Fibroblast of lung (primary cell): ENCODE measurements around the gene ZNF385B. TPM values are rescaled to one million over a fixed set of nuclear protein-coding genes. Genes with fewer than 3 reads are reported as not detected.

Source experiments
- DNase-seq, 2 donors: peaks; one replicate each; pipeline versions ENCODE4 v3.0.0 to v3.0.0-alpha.2; 2010; ENCODE audit warnings: low read depth in 2 of 2
- H2AFZ ChIP-seq: 2 replicates; pipeline ENCODE4 v1.5.1; 2012; ENCODE audit warnings: low read length, control low read depth, inconsistent platforms
- H3K27ac ChIP-seq: 2 replicates; pipeline ENCODE4 v1.5.1; 2011; ENCODE audit warnings: low read length, control low read depth; ENCODE audit not compliant: insufficient read depth
- H3K27me3 ChIP-seq: 2 replicates; pipeline ENCODE4 v1.5.1; 2011; ENCODE audit warnings: mild to moderate bottlenecking, low read length; ENCODE audit not compliant: control insufficient read depth, insufficient read depth
- H3K36me3 ChIP-seq: 2 replicates; pipeline ENCODE4 v1.5.1; 2011; ENCODE audit warnings: low read length; ENCODE audit not compliant: control insufficient read depth, insufficient read depth
- H3K4me1 ChIP-seq: 2 replicates; pipeline ENCODE4 v1.5.1; 2011; ENCODE audit warnings: low read length; ENCODE audit not compliant: control insufficient read depth, insufficient read depth; ENCODE audit errors: extremely low read depth
- H3K4me2 ChIP-seq: 2 replicates; pipeline ENCODE4 v1.5.1; 2011; ENCODE audit warnings: low read length, control low read depth; ENCODE audit not compliant: insufficient read depth; ENCODE audit errors: extremely low read depth
- H3K4me3 ChIP-seq, 4 experiments: fragments of 200-600 bp in 1 of 4; sonication (generic) in 1 of 4; replicated peaks in 1 of 4; 2 replicates each; pipeline ENCODE4 v1.5.1; 2011 to 2016; ENCODE audit warnings: low read length in 4 of 4, low read depth in 3 of 4, mild to moderate bottlenecking in 3 of 4, control low read depth in 2 of 4, inconsistent platforms in 1 of 4, mixed read lengths in 1 of 4; ENCODE audit not compliant: insufficient read depth in 1 of 4; ENCODE audit errors: control extremely low read depth in 1 of 4
- H3K79me2 ChIP-seq: 2 replicates; pipeline ENCODE4 v1.5.1; 2012; ENCODE audit warnings: mild to moderate bottlenecking, low read length, inconsistent platforms; ENCODE audit not compliant: control insufficient read depth, insufficient read depth
- H3K9ac ChIP-seq: 2 replicates; pipeline ENCODE4 v1.5.1; 2011; ENCODE audit warnings: mild to moderate bottlenecking, low read length, control low read depth; ENCODE audit not compliant: insufficient read depth
- H3K9me3 ChIP-seq: 2 replicates; pipeline ENCODE4 v1.5.1; 2012; ENCODE audit warnings: low read depth, low read length; ENCODE audit not compliant: control insufficient read depth, insufficient read depth
- H4K20me1 ChIP-seq: 2 replicates; pipeline ENCODE4 v1.5.1; 2011; ENCODE audit warnings: low read length; ENCODE audit not compliant: control insufficient read depth, insufficient read depth; ENCODE audit errors: extremely low read depth
- EZH2 ChIP-seq: IDR thresholded peaks from 2 replicates; pipeline ENCODE4 v1.5.1; 2012; ENCODE audit warnings: low read length, control low read depth, mild to moderate bottlenecking; ENCODE audit errors: missing control alignments
- polyA plus RNA-seq, 2 donors: library from polyadenylated mRNA; depleted of rRNA in 1 of 2; stranded (reverse) in 1 of 2; unstranded in 1 of 2; fragments of >200 nt; gene quantifications; 2 replicates each; pipeline ENCODE4 v1.2.1, GENCODE V29; 2011 to 2012; ENCODE audit warnings: missing spikeins in 1 of 2
- total RNA-seq: library from RNA; depleted of rRNA; stranded (reverse); fragments of >200 nt; gene quantifications from 2 replicates; pipeline ENCODE4 v1.2.1, GENCODE V29; 2014
- TF ChIP-seq, protein P1 (sequence below), 2 donors: IDR thresholded peaks in 1 of 2; conservative IDR thresholded peaks in 1 of 2; 1 replicate in 1 of 2; 2 replicates in 1 of 2; pipeline ENCODE4 v1.5.1; 2011 to 2012; ENCODE audit warnings: low read length in 2 of 2, control low read depth in 1 of 2, inconsistent platforms in 1 of 2, low read depth in 1 of 2, mild to moderate bottlenecking in 1 of 2

ZNF385B gene
- total and polyA plus RNA-seq, 2 donors (not counting 1 experiment from before 2014, with no cell fraction given), result 0.06 TPM; not detected in 1

DNA sequence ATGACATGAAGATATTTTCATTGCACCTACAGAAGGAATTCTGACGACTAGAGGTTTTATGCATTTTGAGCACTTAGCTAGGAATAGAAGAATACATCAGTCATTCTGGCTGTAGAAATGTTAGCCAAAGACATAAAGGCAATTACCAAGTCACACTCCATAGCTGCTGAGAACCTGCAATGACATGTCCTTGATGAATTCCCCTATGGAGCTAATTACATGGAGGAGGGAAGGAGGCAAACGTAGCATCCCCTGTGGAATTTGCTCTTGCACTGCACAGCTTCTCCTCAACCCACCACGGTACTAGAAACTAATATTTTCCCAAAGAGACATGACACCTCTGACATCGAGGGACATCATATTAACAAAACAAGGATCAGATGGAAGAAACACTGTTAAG is 422.8 kb downstream of the ZNF385B start:
- Histone ChIP-seq H3K36me3 (no peaks in the 10 kb centered on the region), H3K4me2 (no peak overlapping the region), H3K79me2 (no peaks in the 10 kb centered on the region), H2AFZ (no peak overlapping the region), H3K4me3 (no peak overlapping the region), H3K4me1 (no peaks in the 10 kb centered on the region), H3K9me3 (no peaks in the 10 kb centered on the region), H3K27ac (no peak overlapping the region), H3K27me3 (no peaks in the 10 kb centered on the region), H3K9ac (no peak overlapping the region), H4K20me1 (no peaks in the 10 kb centered on the region)
- TF ChIP-seq, protein P1, sequence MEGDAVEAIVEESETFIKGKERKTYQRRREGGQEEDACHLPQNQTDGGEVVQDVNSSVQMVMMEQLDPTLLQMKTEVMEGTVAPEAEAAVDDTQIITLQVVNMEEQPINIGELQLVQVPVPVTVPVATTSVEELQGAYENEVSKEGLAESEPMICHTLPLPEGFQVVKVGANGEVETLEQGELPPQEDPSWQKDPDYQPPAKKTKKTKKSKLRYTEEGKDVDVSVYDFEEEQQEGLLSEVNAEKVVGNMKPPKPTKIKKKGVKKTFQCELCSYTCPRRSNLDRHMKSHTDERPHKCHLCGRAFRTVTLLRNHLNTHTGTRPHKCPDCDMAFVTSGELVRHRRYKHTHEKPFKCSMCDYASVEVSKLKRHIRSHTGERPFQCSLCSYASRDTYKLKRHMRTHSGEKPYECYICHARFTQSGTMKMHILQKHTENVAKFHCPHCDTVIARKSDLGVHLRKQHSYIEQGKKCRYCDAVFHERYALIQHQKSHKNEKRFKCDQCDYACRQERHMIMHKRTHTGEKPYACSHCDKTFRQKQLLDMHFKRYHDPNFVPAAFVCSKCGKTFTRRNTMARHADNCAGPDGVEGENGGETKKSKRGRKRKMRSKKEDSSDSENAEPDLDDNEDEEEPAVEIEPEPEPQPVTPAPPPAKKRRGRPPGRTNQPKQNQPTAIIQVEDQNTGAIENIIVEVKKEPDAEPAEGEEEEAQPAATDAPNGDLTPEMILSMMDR (conservative IDR thresholded peaks at IDR 0.05 in 1 of 2, IDR thresholded peaks at IDR 0.05 in 1 of 2; ENCODE audit: low read depth in 1 of 2, low read length in 2 of 2), result no peak
- TF ChIP-seq EZH2, result no peak
- DNase-seq, result no peak

DNA sequence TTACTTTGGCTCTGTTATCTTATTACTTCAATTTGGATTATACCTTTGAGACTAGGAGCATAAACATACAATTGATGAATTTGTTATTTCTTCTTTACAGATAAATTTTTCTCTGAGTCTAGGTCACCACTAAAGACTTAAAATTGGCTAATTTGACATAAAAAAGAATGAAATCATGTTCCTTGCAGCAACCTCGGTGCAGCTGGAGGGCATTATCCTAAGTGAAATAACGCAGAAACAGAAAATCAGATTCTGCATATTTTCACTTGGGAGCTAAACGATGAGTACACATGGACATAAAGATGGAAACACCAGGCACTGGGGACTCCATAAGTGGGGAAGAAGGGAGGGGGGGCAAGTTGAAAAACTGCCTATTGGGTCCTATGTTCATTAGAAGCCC is 424.0 kb downstream of the ZNF385B start:
- no peak for DNase-seq

DNA sequence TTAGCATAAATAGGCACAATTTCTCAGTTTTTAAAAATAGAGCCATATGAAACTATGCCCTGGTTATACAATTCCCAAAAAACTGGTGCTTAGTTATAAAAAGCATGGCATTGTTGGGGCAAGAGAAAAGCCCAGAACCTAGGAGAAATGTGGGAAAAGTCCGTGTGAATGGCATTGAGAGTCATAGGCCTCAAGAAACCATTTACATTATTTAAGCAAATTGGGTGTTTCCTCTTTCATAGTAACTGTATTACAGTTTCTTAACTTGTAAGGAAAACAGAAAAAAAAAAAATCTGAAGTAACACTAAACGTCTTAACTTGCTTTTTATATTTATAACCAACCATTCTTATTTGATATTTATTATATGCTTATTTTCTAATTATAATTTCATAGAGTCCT is 425.8 kb downstream of the ZNF385B start:
- H4K20me1 ChIP-seq, result no peaks in the 10 kb centered on the region
- H3K4me3 ChIP-seq, result no peak overlapping the region
- no peak for DNase-seq
- no peak overlapping the region for H2AFZ ChIP-seq
- H3K4me2 ChIP-seq, result no peak overlapping the region
- H3K79me2 ChIP-seq, result no peaks in the 10 kb centered on the region
- no peaks in the 10 kb centered on the region for H3K4me1 ChIP-seq
- H3K9ac ChIP-seq, result no peak overlapping the region
- H3K9me3 ChIP-seq, result no peaks in the 10 kb centered on the region
- no peak for TF ChIP-seq EZH2
- TF ChIP-seq, protein P1 (conservative IDR thresholded peaks at IDR 0.05 in 1 of 2, IDR thresholded peaks at IDR 0.05 in 1 of 2; ENCODE audit: low read depth in 1 of 2, low read length in 2 of 2), result no peak
- no peak overlapping the region for H3K27ac ChIP-seq
- H3K36me3 ChIP-seq, result no peaks in the 10 kb centered on the region
- no peaks in the 10 kb centered on the region for H3K27me3 ChIP-seq

More for the DNA sequence above, 424.0 kb downstream of the ZNF385B start:
- Histone ChIP-seq H3K4me2 (no peak overlapping the region), H3K36me3 (no peaks in the 10 kb centered on the region), H4K20me1 (no peaks in the 10 kb centered on the region), H3K4me1 (no peaks in the 10 kb centered on the region), H3K9me3 (no peaks in the 10 kb centered on the region), H3K9ac (no peak overlapping the region), H3K4me3 (no peak overlapping the region), H3K27me3 (no peaks in the 10 kb centered on the region), H2AFZ (no peak overlapping the region), H3K79me2 (no peaks in the 10 kb centered on the region), H3K27ac (no peak overlapping the region)
- TF ChIP-seq EZH2, result no peak
- TF ChIP-seq, protein P1 (conservative IDR thresholded peaks at IDR 0.05 in 1 of 2, IDR thresholded peaks at IDR 0.05 in 1 of 2; ENCODE audit: low read depth in 1 of 2, low read length in 2 of 2), result no peak
